Astrocyte (in vitro differentiated cells and primary cell): ENCODE results near the gene FCN3. TPM values are rescaled to one million over a fixed set of nuclear protein-coding genes. Genes with fewer than 3 reads are reported as not detected.

Experiments used
- DNase-seq: peaks from one replicate; pipeline ENCODE4 v3.0.0-alpha.2; 2010; ENCODE audit warnings: low read depth
- FAIRE-seq: peaks from 2 replicates; lab custom pipeline; 2011; peaks lifted over from hg19 to GRCh38; lab: Jason Lieb, UNC
- H2AFZ ChIP-seq: 2 replicates; pipeline ENCODE4 v1.6.0; 2012; ENCODE audit warnings: low read depth, low read length, inconsistent platforms
- H3K27ac ChIP-seq: 2 replicates; pipeline ENCODE4 v1.5.1; 2011; ENCODE audit warnings: low read depth, low read length, inconsistent platforms
- H3K27me3 ChIP-seq: 2 replicates; pipeline ENCODE4 v1.6.0; 2011; ENCODE audit warnings: low read length, inconsistent platforms; ENCODE audit not compliant: insufficient read depth
- H3K36me3 ChIP-seq: 2 replicates; pipeline ENCODE4 v1.5.1; 2011; ENCODE audit warnings: low read length, inconsistent platforms; ENCODE audit not compliant: insufficient read depth
- H3K4me1 ChIP-seq: 2 replicates; pipeline ENCODE4 v1.5.1; 2011; ENCODE audit warnings: low read length, inconsistent platforms; ENCODE audit not compliant: insufficient read depth
- H3K4me2 ChIP-seq: 2 replicates; pipeline ENCODE4 v1.6.0; 2012; ENCODE audit warnings: low read length, inconsistent platforms
- H3K4me3 ChIP-seq: 2 replicates; pipeline ENCODE4 v1.5.1; 2011; ENCODE audit warnings: low read depth, mild to moderate bottlenecking, low read length, inconsistent platforms; ENCODE audit not compliant: insufficient read depth
- H3K79me2 ChIP-seq: 2 replicates; pipeline ENCODE4 v1.6.0; 2012; ENCODE audit warnings: mild to moderate bottlenecking, low read length, inconsistent platforms; ENCODE audit not compliant: insufficient read depth
- H3K9ac ChIP-seq: 2 replicates; pipeline ENCODE4 v1.6.0; 2012; ENCODE audit warnings: mild to moderate bottlenecking, low read length, inconsistent platforms
- H3K9me3 ChIP-seq: 2 replicates; pipeline ENCODE4 v1.5.1; 2012; ENCODE audit warnings: low read depth, mild to moderate bottlenecking, low read length, inconsistent platforms; ENCODE audit not compliant: insufficient read depth
- H4K20me1 ChIP-seq: 2 replicates; pipeline ENCODE4 v1.6.0; 2012; ENCODE audit warnings: low read length, inconsistent platforms; ENCODE audit not compliant: insufficient read depth
- H3K27ac Mint-ChIP-seq: one replicate; pipeline ENCODE4 v1.8.0; 2021; ENCODE audit warnings: mild to moderate bottlenecking, mixed read lengths; ENCODE audit not compliant: unreplicated experiment
- H3K27me3 Mint-ChIP-seq: one replicate; pipeline ENCODE4 v1.8.0; 2021; ENCODE audit warnings: low read depth, mixed read lengths; ENCODE audit not compliant: unreplicated experiment
- H3K36me3 Mint-ChIP-seq: one replicate; pipeline ENCODE4 v1.8.0; 2021; ENCODE audit warnings: low read depth, mixed read lengths; ENCODE audit not compliant: unreplicated experiment
- H3K4me1 Mint-ChIP-seq: one replicate; pipeline ENCODE4 v1.8.0; 2021; ENCODE audit warnings: low read depth, mixed read lengths; ENCODE audit not compliant: unreplicated experiment
- H3K4me3 Mint-ChIP-seq: one replicate; pipeline ENCODE4 v1.8.0; 2021; ENCODE audit warnings: mild to moderate bottlenecking, moderate library complexity, mixed read lengths; ENCODE audit not compliant: unreplicated experiment
- H3K9me3 Mint-ChIP-seq: one replicate; pipeline ENCODE4 v1.8.0; 2021; ENCODE audit warnings: mild to moderate bottlenecking, mixed read lengths; ENCODE audit not compliant: unreplicated experiment
- EZH2 ChIP-seq: IDR thresholded peaks from 2 replicates; pipeline ENCODE4 v1.6.1; 2012; ENCODE audit warnings: mild to moderate bottlenecking, low read length, inconsistent platforms; ENCODE audit not compliant: insufficient read depth
- total RNA-seq: library from RNA; stranded (reverse); gene quantifications from 2 replicates; pipeline ENCODE4 v1.2.1, GENCODE V29; 2021
- TF ChIP-seq, protein P1 (sequence below): IDR thresholded peaks from 2 replicates; pipeline ENCODE4 v1.5.1; 2011; ENCODE audit warnings: low read depth, mild to moderate bottlenecking, inconsistent platforms, low read length, moderate library complexity; ENCODE audit not compliant: insufficient read depth

Gene FCN3
- total RNA-seq, 1 donor from 2014 or later, result not detected

DNA sequence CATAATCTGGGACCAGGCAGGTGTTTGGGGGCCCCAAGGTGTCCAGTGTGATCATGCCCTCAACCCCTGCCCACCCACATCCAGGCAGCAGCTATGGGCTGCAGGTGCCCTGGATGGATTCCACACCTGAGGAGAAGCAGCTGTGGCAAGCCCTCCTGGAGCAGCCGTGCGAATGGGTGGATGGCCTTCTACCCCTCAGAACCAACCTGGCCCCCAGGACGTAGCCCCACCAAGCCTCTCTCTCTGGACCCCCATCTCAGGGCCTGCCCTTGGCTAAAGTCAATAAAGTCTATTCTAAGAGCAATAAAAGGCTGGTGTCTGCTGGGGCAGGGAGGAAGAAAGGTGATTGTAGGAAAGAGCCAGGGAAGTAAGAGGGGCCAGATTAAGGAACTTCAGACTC is 21.0 kb downstream of the FCN3 start:
- H3K36me3 Mint-ChIP-seq, result peaks cover 13% of the 10 kb centered on the region
- H3K4me1 Mint-ChIP-seq, result no peaks in the 10 kb centered on the region
- Histone ChIP-seq H3K36me3 (peaks cover 3% of the 10 kb centered on the region), H2AFZ (no peak overlapping the region), H3K27ac (no peak overlapping the region), H3K9ac (no peak overlapping the region), H3K27me3 (peaks cover 5% of the 10 kb centered on the region), H3K4me2 (no peak overlapping the region), H3K4me1 (peaks cover 15% of the 10 kb centered on the region), H3K79me2 (no peaks in the 10 kb centered on the region), H3K4me3 (no peak overlapping the region), H3K9me3 (no peaks in the 10 kb centered on the region), H4K20me1 (no peaks in the 10 kb centered on the region)
- H3K9me3 Mint-ChIP-seq, result no peaks in the 10 kb centered on the region
- H3K27me3 Mint-ChIP-seq, result peaks cover 10% of the 10 kb centered on the region
- no peak for TF ChIP-seq EZH2
- TF ChIP-seq, protein P1, sequence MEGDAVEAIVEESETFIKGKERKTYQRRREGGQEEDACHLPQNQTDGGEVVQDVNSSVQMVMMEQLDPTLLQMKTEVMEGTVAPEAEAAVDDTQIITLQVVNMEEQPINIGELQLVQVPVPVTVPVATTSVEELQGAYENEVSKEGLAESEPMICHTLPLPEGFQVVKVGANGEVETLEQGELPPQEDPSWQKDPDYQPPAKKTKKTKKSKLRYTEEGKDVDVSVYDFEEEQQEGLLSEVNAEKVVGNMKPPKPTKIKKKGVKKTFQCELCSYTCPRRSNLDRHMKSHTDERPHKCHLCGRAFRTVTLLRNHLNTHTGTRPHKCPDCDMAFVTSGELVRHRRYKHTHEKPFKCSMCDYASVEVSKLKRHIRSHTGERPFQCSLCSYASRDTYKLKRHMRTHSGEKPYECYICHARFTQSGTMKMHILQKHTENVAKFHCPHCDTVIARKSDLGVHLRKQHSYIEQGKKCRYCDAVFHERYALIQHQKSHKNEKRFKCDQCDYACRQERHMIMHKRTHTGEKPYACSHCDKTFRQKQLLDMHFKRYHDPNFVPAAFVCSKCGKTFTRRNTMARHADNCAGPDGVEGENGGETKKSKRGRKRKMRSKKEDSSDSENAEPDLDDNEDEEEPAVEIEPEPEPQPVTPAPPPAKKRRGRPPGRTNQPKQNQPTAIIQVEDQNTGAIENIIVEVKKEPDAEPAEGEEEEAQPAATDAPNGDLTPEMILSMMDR, result no peak
- no peak overlapping the region for H3K4me3 Mint-ChIP-seq
- DNase-seq (no peak), FAIRE-seq (no peak)
- no peak overlapping the region for H3K27ac Mint-ChIP-seq

DNA sequence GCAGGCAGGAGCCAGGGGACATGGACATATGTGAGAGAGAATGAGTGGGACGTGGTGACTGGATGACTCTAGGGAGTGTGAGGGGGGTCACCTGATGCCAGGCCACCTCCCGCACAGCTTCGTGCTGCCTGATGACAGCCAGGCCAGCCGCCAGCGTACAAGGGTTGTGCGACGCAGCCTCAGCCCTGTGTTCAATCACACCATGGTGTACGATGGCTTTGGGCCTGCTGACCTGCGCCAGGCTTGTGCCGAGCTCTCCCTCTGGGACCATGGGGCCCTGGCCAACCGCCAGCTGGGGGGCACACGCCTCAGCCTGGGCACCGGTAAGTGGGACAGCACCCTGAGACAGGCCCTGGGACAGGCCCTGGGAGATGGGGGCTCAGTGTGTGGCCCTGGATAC is 21.5 kb downstream of the FCN3 start:
- Histone ChIP-seq H3K9me3 (no peaks in the 10 kb centered on the region), H3K4me3 (no peak overlapping the region), H3K79me2 (no peaks in the 10 kb centered on the region), H3K27ac (no peak overlapping the region), H3K27me3 (peaks cover 5% of the 10 kb centered on the region), H3K4me2 (no peak overlapping the region), H3K4me1 (peaks cover 15% of the 10 kb centered on the region), H3K36me3 (peaks cover 3% of the 10 kb centered on the region), H2AFZ (no peak overlapping the region), H4K20me1 (no peaks in the 10 kb centered on the region), H3K9ac (no peak overlapping the region)
- H3K4me3 Mint-ChIP-seq, result no peak overlapping the region
- H3K9me3 Mint-ChIP-seq, result no peaks in the 10 kb centered on the region
- H3K4me1 Mint-ChIP-seq, result no peaks in the 10 kb centered on the region
- no peak overlapping the region for H3K27ac Mint-ChIP-seq
- DNase-seq, result no peak
- no peak for FAIRE-seq
- peaks cover 9% of the 10 kb centered on the region for H3K27me3 Mint-ChIP-seq
- H3K36me3 Mint-ChIP-seq, result peaks cover 13% of the 10 kb centered on the region
- TF ChIP-seq EZH2, result no peak
- TF ChIP-seq, protein P1, result no peak

DNA sequence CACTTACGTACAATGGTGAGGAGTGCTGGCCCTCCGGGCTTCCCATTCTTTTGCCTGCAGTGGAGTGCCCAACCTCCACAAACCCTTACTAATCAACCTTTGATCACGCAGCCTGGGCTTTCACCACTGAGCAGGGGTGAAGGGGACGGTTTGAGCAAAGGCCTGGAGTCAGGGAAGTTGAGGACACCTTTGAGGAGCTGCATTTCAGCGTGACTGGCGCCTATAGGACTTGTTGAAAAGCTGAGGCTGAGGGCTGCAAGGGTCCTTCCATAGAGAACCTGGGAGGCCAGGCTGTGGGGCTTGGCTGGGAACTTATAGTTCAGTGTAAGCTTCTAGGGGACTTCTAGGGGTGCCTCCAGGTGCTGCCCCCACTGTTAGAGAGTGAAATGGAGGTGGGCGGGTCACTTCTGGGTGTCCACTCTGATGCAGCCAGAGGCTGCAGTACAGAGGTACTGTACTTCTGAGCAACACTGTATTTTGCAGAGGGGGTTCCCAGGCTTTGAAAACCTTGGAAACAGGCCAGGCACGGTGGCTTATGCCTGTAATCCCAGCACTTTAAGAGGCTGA is 23.0 kb downstream of the FCN3 start:
- H3K4me1 ChIP-seq, result peaks cover 15% of the 10 kb centered on the region
- peaks cover 3% of the 10 kb centered on the region for H3K36me3 ChIP-seq
- DNase-seq (no peak), FAIRE-seq (no peak)
- no peak for TF ChIP-seq EZH2
- TF ChIP-seq, protein P1, result no peak
- peaks cover 4% of the 10 kb centered on the region for H3K4me1 Mint-ChIP-seq
- peaks cover 5% of the 10 kb centered on the region for H3K27me3 ChIP-seq
- H3K9ac ChIP-seq, result no peak overlapping the region
- H3K79me2 ChIP-seq, result no peaks in the 10 kb centered on the region
- H3K4me3 ChIP-seq, result no peak overlapping the region
- peaks cover 9% of the 10 kb centered on the region for H3K36me3 Mint-ChIP-seq
- no peak overlapping the region for H3K4me3 Mint-ChIP-seq
- no peak overlapping the region for H3K27ac Mint-ChIP-seq
- peak overlapping the region; percentile 71 for H2AFZ ChIP-seq
- no peaks in the 10 kb centered on the region for H3K9me3 ChIP-seq
- H3K27me3 Mint-ChIP-seq, result peaks cover 4% of the 10 kb centered on the region
- peak overlapping the region; percentile 78 for H3K4me2 ChIP-seq
- H3K27ac ChIP-seq, result no peak overlapping the region
- no peaks in the 10 kb centered on the region for H3K9me3 Mint-ChIP-seq
- no peaks in the 10 kb centered on the region for H4K20me1 ChIP-seq
